MM.1S (cell line): ENCODE measurements around the gene PSMD11.

Experiments
- DNase-seq: peaks from one replicate; pipeline ENCODE4 v3.0.0-alpha.2; 2015
- H2AFZ ChIP-seq: fragments of 300-600 bp; sonication (generic); 2 replicates; pipeline ENCODE4 v1.6.0; 2016; ENCODE audit warnings: antibody characterized with exemption, low read length
- H3F3A ChIP-seq: fragments of 300-600 bp; sonication (generic); 2 replicates; pipeline ENCODE4 v1.6.1; 2016; ENCODE audit warnings: mild to moderate bottlenecking, antibody characterized with exemption, low read length, moderate library complexity, mixed read lengths; ENCODE audit not compliant: insufficient read depth
- H3K27ac ChIP-seq: fragments of 300-600 bp; sonication (generic); 2 replicates; pipeline ENCODE4 v1.5.1; 2016; ENCODE audit warnings: mild to moderate bottlenecking, low read length
- H3K27me3 ChIP-seq: fragments of 300-600 bp; sonication (generic); replicated peaks from 2 replicates; pipeline ENCODE4 v1.6.0; 2016; ENCODE audit warnings: low read length; ENCODE audit not compliant: insufficient read depth
- H3K36me3 ChIP-seq: fragments of 300-600 bp; sonication (generic); replicated peaks from 2 replicates; pipeline ENCODE4 v1.6.1; 2016; ENCODE audit warnings: mild to moderate bottlenecking, low read length, mixed read lengths; ENCODE audit not compliant: insufficient read depth
- H3K4me1 ChIP-seq: fragments of 300-600 bp; sonication (generic); 2 replicates; pipeline ENCODE4 v1.6.1; 2016; ENCODE audit warnings: low read length, mixed read lengths
- H3K4me2 ChIP-seq: fragments of 300-600 bp; sonication (generic); 2 replicates; pipeline ENCODE4 v1.6.0; 2016; ENCODE audit warnings: low read depth, low read length
- H3K4me3 ChIP-seq: fragments of 300-600 bp; sonication (generic); 2 replicates; pipeline ENCODE4 v1.5.1; 2016; ENCODE audit warnings: low read length, mixed read lengths
- H3K79me2 ChIP-seq: fragments of 300-600 bp; sonication (generic); 2 replicates; pipeline ENCODE4 v1.6.1; 2016; ENCODE audit warnings: mixed run types, low read length, mixed read lengths
- H3K9ac ChIP-seq: fragments of 300-600 bp; sonication (generic); 2 replicates; pipeline ENCODE4 v1.6.1; 2016; ENCODE audit warnings: low read length, mixed read lengths
- H3K9me2 ChIP-seq: fragments of 300-600 bp; sonication (generic); replicated peaks from 2 replicates; pipeline ENCODE4 v1.6.1; 2016; ENCODE audit warnings: mild to moderate bottlenecking, low read length, mixed read lengths; ENCODE audit not compliant: insufficient read depth
- H3K9me3 ChIP-seq: fragments of 300-600 bp; sonication (generic); replicated peaks from 2 replicates; pipeline ENCODE4 v1.6.1; 2016; ENCODE audit warnings: mild to moderate bottlenecking, low read length, mixed read lengths; ENCODE audit not compliant: insufficient read depth
- H4K20me1 ChIP-seq: fragments of 300-600 bp; sonication (generic); 2 replicates; pipeline ENCODE4 v1.6.1; 2016; ENCODE audit warnings: mild to moderate bottlenecking, low read length, moderate library complexity, mixed read lengths; ENCODE audit not compliant: insufficient read depth
- EZH2 ChIP-seq: fragments of 300-600 bp; sonication (generic); optimal IDR thresholded peaks from 2 replicates; pipeline ENCODE3; 2017; ENCODE audit warnings: low read depth, mild to moderate bottlenecking, antibody characterized with exemption, low read length, mixed read lengths
- EZH2phosphoT487 ChIP-seq: fragments of 300-600 bp; sonication (generic); IDR thresholded peaks from 2 replicates; pipeline ENCODE4 v1.6.1; 2018; ENCODE audit warnings: antibody characterized with exemption, low read length
- TF ChIP-seq, protein P1 (sequence below): fragments of 300-600 bp; sonication (generic); IDR thresholded peaks from 2 replicates; pipeline ENCODE4 v1.5.1; 2016; ENCODE audit warnings: antibody characterized with exemption, low read length, mixed read lengths

The PSMD11 gene

DNA sequence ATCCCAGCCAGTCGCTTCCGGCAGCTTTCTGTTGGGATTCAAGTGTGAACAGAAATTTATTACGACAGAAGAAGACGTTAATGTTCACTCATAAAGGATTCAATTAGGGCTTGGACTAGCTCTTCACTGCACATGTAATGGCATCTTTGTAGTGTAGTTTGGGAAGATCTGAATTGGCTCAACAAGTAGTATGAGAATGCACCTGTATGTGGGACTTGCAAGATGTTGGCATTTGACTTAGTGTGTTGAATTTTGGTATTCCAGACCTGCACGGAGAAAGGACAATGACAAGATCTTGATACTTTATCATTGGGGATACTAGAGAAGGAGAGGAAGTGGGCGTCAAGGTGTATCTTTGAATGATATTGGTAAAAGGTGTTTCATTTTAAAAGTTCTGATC, 1.2 kb downstream of the PSMD11 start:
- TF ChIP-seq EZH2phosphoT487 (no peak), EZH2 (no peak)
- TF ChIP-seq, protein P1, sequence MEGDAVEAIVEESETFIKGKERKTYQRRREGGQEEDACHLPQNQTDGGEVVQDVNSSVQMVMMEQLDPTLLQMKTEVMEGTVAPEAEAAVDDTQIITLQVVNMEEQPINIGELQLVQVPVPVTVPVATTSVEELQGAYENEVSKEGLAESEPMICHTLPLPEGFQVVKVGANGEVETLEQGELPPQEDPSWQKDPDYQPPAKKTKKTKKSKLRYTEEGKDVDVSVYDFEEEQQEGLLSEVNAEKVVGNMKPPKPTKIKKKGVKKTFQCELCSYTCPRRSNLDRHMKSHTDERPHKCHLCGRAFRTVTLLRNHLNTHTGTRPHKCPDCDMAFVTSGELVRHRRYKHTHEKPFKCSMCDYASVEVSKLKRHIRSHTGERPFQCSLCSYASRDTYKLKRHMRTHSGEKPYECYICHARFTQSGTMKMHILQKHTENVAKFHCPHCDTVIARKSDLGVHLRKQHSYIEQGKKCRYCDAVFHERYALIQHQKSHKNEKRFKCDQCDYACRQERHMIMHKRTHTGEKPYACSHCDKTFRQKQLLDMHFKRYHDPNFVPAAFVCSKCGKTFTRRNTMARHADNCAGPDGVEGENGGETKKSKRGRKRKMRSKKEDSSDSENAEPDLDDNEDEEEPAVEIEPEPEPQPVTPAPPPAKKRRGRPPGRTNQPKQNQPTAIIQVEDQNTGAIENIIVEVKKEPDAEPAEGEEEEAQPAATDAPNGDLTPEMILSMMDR: no peak
- Histone ChIP-seq H3K27ac (no peak overlapping the region; the same call in 1 of the 2 replicates), H3K27me3 (no peaks in the 10 kb centered on the region), H3F3A (peaks cover 14% of the 10 kb centered on the region), H4K20me1 (peaks cover 17% of the 10 kb centered on the region; the same call in 1 of the 2 replicates), H3K9me3 (no peaks in the 10 kb centered on the region), H3K4me2 (peak overlapping the region; percentile 72), H3K9me2 (no peaks in the 10 kb centered on the region), H2AFZ (no peak overlapping the region), H3K79me2 (peaks cover 63% of the 10 kb centered on the region), H3K4me1 (peaks cover 20% of the 10 kb centered on the region), H3K4me3 (peak overlapping the region; percentile 96), H3K9ac (peak overlapping the region; percentile 97), H3K36me3 (peaks cover 13% of the 10 kb centered on the region; the same call in 1 of the 2 replicates)
- DNase-seq: no peak

DNA sequence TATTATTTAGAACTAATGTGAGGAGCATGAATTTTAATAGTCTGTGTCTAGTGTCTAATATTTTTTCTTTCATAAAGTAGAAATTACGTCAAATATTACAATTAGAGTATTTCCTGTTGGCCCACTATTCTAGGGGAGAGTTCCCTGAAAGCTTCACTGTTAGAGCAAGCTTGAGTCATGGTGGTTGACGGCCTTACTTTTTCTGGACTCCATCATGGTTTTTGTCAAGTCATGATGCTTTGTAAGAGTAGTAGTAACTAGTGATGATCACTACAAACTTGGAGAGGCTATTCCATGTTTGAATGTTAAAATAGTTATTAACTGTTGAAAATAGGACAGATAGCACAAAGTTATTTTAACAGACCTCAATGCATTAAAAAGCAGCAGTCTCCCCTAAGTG, 1.7 kb downstream of the PSMD11 start:
- Histone ChIP-seq H3K9me3 (no peaks in the 10 kb centered on the region), H3K27me3 (no peaks in the 10 kb centered on the region), H3K4me3 (peak overlapping the region; percentile 96), H3K79me2 (peaks cover 68% of the 10 kb centered on the region), H3K4me2 (peak overlapping the region; percentile 72), H3K9me2 (no peaks in the 10 kb centered on the region), H3K9ac (no peak overlapping the region), H3K27ac (peak overlapping the region; percentile 0; the same call in 1 of the 2 replicates), H3K4me1 (peaks cover 18% of the 10 kb centered on the region), H4K20me1 (peaks cover 17% of the 10 kb centered on the region; the same call in 1 of the 2 replicates), H3F3A (peaks cover 14% of the 10 kb centered on the region), H2AFZ (no peak overlapping the region), H3K36me3 (peaks cover 13% of the 10 kb centered on the region)
- no peak for DNase-seq
- TF ChIP-seq EZH2phosphoT487: no peak
- no peak for TF ChIP-seq EZH2
- TF ChIP-seq, protein P1: no peak

DNA sequence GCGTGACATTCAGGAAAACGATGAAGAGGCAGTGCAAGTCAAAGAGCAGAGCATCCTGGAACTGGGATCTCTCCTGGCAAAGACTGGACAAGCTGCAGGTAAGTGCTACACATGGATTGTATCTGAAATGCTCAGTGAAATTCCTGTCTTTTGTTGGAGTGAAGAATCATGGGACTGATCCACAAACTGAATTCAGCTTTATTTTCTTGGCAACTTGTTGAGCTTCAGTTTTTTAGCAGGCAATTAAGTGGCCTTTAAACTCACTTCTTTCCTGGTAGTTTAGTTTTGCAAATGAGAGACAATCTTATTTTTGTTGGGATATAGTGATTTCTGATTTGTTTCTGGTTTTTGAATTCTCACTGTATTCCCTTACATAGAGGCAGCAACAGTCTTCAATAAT, 2.6 kb downstream of the PSMD11 start:
- no peak overlapping the region; the same call in 1 of the 2 replicates for H3K4me3 ChIP-seq
- peaks cover 20% of the 10 kb centered on the region for H3K36me3 ChIP-seq
- peaks cover 77% of the 10 kb centered on the region for H3K79me2 ChIP-seq
- H3K4me2 ChIP-seq: peak overlapping the region; percentile 72; the same call in 1 of the 2 replicates
- no peaks in the 10 kb centered on the region for H3K27me3 ChIP-seq
- no peak overlapping the region for H3K27ac ChIP-seq
- no peak for TF ChIP-seq EZH2phosphoT487
- TF ChIP-seq, protein P1: no peak
- no peak for TF ChIP-seq EZH2
- H3K9me3 ChIP-seq: no peaks in the 10 kb centered on the region
- H2AFZ ChIP-seq: no peak overlapping the region
- peaks cover 13% of the 10 kb centered on the region for H3K4me1 ChIP-seq
- H3F3A ChIP-seq: peaks cover 13% of the 10 kb centered on the region
- no peak overlapping the region for H3K9ac ChIP-seq
- no peak for DNase-seq
- peaks cover 17% of the 10 kb centered on the region; the same call in 1 of the 2 replicates for H4K20me1 ChIP-seq
- H3K9me2 ChIP-seq: no peaks in the 10 kb centered on the region
